ENCODE data around the gene PCED1A. TPM values are rescaled to one million over a fixed set of nuclear protein-coding genes. Genes with fewer than 3 reads are reported as not detected.
"Not testable (repeated sequence)": the region's sequence is repeated elsewhere in the genome, so short reads cannot be mapped to it uniquely, and the experiment has no call there.

PCED1A gene
- total RNA-seq, 3 donors from 2014 or later = 23.4 to 38.0 (median 36.6) TPM

- H3K27me3 ChIP-seq = no peaks in the 10 kb centered on the region
- H3K27ac ChIP-seq = no peak overlapping the region
- DNase-seq (ENCODE audit: low spot score in 2 of 2) = no peak
- H3K4me1 ChIP-seq = peaks cover 0 to 4% of the 10 kb centered on the region in 2 donors
- intact Hi-C loops (cut with DNase I; ENCODE audit: low total_unique reads) = no loop called here
- H3K36me3 ChIP-seq = no peaks in the 10 kb centered on the region
- TF ChIP-seq, protein P1, sequence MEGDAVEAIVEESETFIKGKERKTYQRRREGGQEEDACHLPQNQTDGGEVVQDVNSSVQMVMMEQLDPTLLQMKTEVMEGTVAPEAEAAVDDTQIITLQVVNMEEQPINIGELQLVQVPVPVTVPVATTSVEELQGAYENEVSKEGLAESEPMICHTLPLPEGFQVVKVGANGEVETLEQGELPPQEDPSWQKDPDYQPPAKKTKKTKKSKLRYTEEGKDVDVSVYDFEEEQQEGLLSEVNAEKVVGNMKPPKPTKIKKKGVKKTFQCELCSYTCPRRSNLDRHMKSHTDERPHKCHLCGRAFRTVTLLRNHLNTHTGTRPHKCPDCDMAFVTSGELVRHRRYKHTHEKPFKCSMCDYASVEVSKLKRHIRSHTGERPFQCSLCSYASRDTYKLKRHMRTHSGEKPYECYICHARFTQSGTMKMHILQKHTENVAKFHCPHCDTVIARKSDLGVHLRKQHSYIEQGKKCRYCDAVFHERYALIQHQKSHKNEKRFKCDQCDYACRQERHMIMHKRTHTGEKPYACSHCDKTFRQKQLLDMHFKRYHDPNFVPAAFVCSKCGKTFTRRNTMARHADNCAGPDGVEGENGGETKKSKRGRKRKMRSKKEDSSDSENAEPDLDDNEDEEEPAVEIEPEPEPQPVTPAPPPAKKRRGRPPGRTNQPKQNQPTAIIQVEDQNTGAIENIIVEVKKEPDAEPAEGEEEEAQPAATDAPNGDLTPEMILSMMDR (IDR thresholded peaks at IDR 0.05) = no peak
- TF ChIP-seq POLR2AphosphoS5 (IDR thresholded peaks at IDR 0.05) (no peak), POLR2A (IDR thresholded peaks at IDR 0.05) (no peak)
- no peak overlapping the region for H3K4me3 ChIP-seq
- no peaks in the 10 kb centered on the region for H3K9me3 ChIP-seq
These were observed 5.1 kb downstream of the PCED1A start for GRCh38 chr20:2835331-2835796.

- no peak for TF ChIP-seq POLR2AphosphoS5 (IDR thresholded peaks at IDR 0.05)
- TF ChIP-seq POLR2A (IDR thresholded peaks at IDR 0.05) = no peak
- TF ChIP-seq, protein P1 (IDR thresholded peaks at IDR 0.05) = no peak
- Histone ChIP-seq H3K27ac (no peak overlapping the region), H3K36me3 (no peaks in the 10 kb centered on the region), H3K4me1 (no peaks in the 10 kb centered on the region), H3K27me3 (no peaks in the 10 kb centered on the region), H3K9me3 (no peaks in the 10 kb centered on the region), H3K4me3 (no peak overlapping the region)
- DNase-seq (ENCODE audit: low spot score in 2 of 2) = no peak
- intact Hi-C loops (cut with DNase I; ENCODE audit: low total_unique reads) = no loop called here
These were observed 5.9 kb downstream of the PCED1A start for GRCh38 chr20:2834401-2835110.

GRCh38 chr20:2833761-2834160, 6.7 kb downstream of the PCED1A start:
- intact Hi-C loops (cut with DNase I; ENCODE audit: low total_unique reads) = no loop called here

GRCh38 chr20:2831206-2831605, 9.2 kb downstream of the PCED1A start:
- H3K36me3 ChIP-seq; H3K27me3 ChIP-seq; H3K4me1 ChIP-seq; H3K9me3 ChIP-seq; H3K4me3 ChIP-seq; DNase-seq (ENCODE audit: low spot score in 2 of 2); intact Hi-C loops (cut with DNase I; ENCODE audit: low total_unique reads); H3K27ac ChIP-seq: not testable (repeated sequence)

More at GRCh38 chr20:2833761-2834160, 6.7 kb downstream of the PCED1A start:
- Histone ChIP-seq H3K27ac (no peak overlapping the region), H3K9me3 (no peaks in the 10 kb centered on the region), H3K27me3 (no peaks in the 10 kb centered on the region), H3K4me3 (no peak overlapping the region), H3K36me3 (no peaks in the 10 kb centered on the region), H3K4me1 (no peaks in the 10 kb centered on the region)
- DNase-seq (ENCODE audit: low spot score in 2 of 2) = no peak
- no peak for TF ChIP-seq POLR2AphosphoS5 (IDR thresholded peaks at IDR 0.05)
- TF ChIP-seq POLR2A (IDR thresholded peaks at IDR 0.05) = no peak
- TF ChIP-seq, protein P1 (IDR thresholded peaks at IDR 0.05) = no peak

DNA sequence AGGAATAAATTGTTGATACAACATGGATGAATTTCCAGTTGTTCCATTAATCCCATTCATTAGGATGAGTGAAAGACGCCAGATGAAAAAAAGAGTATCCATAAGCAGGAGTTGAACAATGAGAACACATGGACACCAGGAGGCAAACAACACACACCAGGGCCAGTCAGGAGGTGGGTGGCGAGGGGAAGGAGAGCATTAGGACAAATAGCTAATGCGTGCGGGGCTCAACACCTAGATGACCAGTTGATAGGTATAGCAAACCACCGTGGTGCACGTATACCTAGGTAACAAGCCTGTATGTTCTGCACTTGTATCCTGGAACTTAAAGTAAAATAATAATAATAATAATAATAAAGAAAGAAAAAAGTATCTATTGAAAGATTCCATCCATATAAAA, 11.1 kb downstream of the PCED1A start:
- Histone ChIP-seq H3K4me1 (no peaks in the 10 kb centered on the region), H3K27ac (no peak overlapping the region), H3K36me3 (no peaks in the 10 kb centered on the region), H3K4me3 (no peak overlapping the region), H3K27me3 (no peaks in the 10 kb centered on the region), H3K9me3 (no peaks in the 10 kb centered on the region)
- DNase-seq (ENCODE audit: low spot score in 2 of 2) = no peak
- intact Hi-C loops (cut with DNase I; ENCODE audit: low total_unique reads) = no loop called here
- no peak for TF ChIP-seq POLR2A (IDR thresholded peaks at IDR 0.05)
- TF ChIP-seq, protein P1 (IDR thresholded peaks at IDR 0.05) = no peak

All from breast epithelium (tissue), 4 donors.